Uterus (tissue), 2 donors: ENCODE data around the gene SAMD4B.
A peak's percentile ranks its signal among the peaks of the same experiment; 100 is the strongest.

ENCODE experiments used
- CTCF ChIP-seq, 4 experiments: fragments of 200-600 bp in 2 of 4; fragments of 450-650 bp in 2 of 4; sonication (generic) in 2 of 4; IDR thresholded peaks; one replicate each; pipeline ENCODE4 v1.5.1; 2016 to 2019; ENCODE audit warnings: antibody characterized with exemption in 4 of 4, mild to moderate bottlenecking in 2 of 4, moderate library complexity in 1 of 4
- POLR2A ChIP-seq, 2 donors: fragments of 450-650 bp; IDR thresholded peaks; one replicate each; pipeline ENCODE4 v1.6.1; 2016; ENCODE audit warnings: antibody characterized with exemption in 2 of 2, mild to moderate bottlenecking in 1 of 2, moderate library complexity in 1 of 2

DNA sequence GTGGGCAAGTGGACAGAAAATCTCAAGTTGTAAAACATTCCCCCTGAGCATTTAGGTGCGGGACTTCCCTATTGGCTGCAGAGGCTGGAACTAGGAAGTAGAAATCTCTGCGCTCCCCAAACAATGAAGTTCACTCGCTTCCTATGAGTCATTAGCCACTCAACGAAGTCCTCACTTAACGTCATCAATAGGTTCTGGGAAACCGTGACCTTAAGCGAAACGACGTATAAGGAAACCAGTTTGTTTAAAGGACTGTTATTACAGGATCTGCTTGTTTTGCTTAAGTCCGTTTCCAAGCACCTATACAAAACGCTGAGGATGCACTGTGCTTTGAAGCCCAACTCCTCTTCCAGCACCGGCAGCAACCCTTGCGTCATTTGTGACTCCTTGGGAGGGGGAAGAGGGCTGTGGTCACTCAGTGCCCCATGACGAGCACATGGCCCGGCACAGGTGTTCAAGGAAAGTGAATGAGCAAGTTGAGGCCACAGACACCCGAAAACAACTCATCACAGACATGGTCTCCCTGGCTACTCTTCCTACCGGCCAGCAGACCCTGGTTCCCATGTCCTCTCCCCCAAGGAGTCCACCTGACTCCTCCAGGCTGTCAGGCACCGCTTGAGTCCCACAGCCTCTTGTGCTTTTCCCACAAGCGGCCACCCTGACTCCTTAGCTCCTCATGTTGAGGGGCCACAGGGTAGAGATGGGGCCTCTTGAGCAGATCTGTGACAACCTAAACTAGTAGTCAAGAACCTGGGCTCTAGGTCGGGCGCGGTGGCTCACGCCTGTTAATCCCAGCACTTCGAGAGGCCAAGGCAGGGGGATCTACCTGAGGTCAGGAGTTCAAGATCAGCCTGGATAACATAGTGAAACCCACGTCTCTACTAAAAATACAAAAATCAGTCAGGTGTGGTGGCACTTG lies 88.7 kb downstream of the SAMD4B start:
- TF ChIP-seq CTCF (IDR thresholded peaks at IDR 0.05) (no peak), POLR2A (IDR thresholded peaks at IDR 0.05) (peak in 1 of 2 donors; percentile 31)
